HG02798 (cell line): Measurements from ENCODE around the gene S100B.

Experiments used
- ATAC-seq: cut with Tn5 transposase; IDR thresholded peaks from one replicate; pipeline ENCODE4 v1.9.1; 2021; ENCODE audit warnings: mild to moderate bottlenecking; ENCODE audit not compliant: unreplicated experiment, poor library complexity

S100B gene

GRCh38 chr21:46562964-46563607 lies 41.8 kb downstream of the S100B start:
- no peak for ATAC-seq

- no peak for ATAC-seq
Observed at GRCh38 chr21:46562472-46562871, 42.4 kb downstream of the S100B start.

DNA sequence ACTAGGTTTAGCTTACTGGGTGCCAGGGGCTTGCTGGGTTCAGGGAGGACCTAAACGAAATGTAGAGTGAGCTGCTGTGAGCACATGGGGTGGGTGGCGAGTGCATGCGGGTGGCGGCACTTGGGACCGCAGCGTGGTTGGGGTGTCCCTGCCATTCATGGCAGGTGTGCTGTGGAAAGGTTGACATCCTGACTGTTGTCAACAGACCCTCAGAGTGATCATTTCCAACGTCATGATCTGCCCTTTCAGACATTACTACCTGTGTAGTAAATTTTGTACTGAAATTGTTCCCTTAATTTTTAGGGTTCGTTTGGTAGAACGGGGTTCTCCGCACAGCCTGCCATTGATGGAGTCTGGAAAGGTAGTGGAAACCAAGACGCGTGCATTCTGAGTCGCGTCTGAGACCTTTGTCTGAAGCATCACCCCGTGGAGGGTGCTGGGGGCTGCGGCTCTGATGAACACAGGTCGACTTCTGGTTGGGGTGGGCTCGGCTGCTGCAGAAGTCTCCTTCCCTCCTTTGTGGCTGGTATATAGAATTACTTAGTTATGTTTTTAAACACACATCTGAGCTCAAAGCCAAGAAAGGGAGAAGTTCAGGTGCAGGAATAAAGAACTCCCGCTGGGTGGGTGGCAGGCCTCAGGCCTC lies 43.3 kb downstream of the S100B start:
- ATAC-seq = no peak

DNA sequence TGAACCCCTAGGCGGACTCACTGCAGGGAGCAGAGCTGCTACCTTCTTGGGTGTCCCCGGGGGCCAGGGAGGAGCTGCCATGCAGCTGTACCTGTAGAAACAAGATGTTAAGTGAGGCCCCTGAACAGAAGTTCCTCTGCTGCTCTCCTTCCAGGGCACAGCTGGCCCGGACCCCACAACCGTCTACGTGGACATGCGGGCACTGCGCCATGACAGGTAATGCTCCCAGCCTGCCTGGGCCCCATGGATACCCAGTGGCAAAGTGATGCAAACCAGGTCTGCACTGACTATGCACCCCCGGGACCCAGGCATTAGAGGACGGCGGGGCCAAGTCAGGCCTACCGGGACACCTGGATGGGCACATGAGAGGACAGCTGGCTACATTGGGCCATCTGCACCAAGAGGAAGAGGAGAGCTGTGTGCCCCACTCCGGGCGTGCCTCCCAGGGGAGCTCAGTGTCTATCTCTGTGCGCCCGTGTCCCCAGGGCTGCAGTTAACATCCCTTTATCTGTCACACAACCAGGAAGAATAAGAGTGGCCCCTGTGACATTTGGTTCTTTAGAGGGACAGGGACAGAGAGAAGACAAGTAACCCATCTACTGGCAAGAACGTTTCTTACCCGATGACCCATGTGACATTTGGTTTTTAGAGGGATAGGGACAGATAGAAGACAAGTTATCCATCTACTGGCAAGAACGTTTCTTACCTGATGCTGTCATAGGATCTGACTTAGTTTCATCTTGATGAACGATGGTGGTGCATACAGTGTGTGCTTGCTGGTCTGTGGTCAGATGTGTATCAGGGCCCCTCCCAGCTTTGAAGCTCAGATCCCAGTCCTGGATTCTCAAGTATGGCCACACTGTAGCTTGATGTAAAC lies 44.1 kb downstream of the S100B start:
- no peak for ATAC-seq

- no peak for ATAC-seq
Observed at GRCh38 chr21:46559291-46559983, 45.4 kb downstream of the S100B start.

GRCh38 chr21:46557919-46558392 lies 46.9 kb downstream of the S100B start:
- ATAC-seq = no peak

GRCh38 chr21:46557469-46557868 lies 47.4 kb downstream of the S100B start:
- no peak for ATAC-seq

GRCh38 chr21:46556802-46557201 lies 48.1 kb downstream of the S100B start:
- no peak for ATAC-seq

DNA sequence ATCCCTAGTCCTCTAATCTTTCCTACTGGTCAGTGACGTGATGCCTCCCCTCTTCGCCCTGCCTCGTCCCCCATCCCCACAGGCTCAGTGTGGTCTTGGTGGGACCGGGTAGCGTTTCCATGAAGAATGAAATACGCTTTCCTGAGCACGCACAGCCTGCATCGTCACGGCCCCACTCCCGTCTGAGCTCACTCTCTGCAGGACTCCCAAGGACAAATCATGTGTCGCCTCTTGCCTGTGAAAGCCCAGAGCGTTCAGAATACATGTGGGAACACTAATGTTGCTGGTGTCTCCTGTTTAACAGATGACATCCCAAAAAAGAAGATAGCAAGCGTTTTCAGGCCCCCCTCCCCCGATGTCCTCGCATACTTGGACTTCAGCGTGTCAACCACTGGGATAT lies 49.2 kb downstream of the S100B start:
- ATAC-seq = no peak

DNA sequence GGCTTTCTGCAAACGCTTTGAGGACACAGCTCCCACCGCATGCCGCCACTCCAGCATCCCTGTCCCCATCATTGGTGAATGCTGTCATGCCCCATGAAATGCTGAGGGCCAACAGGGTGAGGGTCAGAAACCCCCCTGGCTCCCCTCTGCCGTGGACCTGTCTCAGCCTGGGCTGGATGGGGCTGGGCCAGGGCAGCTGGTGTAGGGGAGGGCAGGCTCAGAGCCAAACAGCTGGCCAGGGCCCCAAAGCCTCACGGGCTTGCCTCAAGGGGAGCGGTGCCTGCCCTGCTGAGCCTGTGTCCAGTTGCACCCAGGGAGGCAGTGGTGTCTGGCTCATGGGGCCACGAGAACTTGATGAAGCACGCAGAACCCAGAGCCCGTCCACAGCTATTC lies 49.7 kb downstream of the S100B start:
- no peak for ATAC-seq

DNA sequence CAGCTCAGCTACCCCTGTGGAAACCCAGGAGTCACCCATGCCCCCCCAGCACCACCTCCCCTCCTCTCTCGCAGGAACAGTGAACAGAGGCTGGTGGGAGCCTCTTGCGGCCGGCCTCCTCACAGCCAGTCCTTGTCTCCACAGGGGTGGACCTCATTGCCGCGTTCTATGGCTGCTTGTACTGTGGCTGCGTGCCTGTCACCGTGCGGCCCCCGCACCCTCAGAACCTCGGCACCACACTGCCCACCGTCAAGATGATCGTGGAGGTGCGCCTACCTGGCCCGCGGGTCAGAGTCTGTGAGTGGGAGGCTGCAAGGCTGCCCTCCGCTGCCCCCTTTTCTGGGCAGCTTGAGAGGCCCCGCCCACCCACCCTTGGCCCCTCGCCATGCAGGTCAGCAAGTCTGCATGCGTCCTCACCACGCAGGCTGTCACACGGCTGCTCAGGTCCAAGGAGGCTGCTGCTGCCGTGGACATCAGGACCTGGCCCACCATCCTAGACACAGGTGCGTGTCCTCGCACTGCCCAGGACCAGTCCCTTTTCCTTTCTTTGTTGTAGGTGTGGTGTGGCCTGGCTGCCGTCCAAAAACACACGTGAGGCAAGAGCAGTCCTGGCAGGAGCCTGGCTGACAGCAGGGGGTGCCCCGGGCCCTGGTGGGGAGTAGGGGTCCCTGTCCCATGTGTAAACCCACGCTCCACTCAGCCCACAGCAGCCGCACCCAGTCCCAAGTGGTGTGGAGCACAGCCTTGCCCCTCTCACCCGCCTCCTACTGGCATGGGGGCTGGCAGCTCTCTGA lies 50.3 kb downstream of the S100B start:
- ATAC-seq = no peak

GRCh38 chr21:46553993-46554392 lies 50.9 kb downstream of the S100B start:
- no peak for ATAC-seq

GRCh38 chr21:46552865-46553379 lies 52.0 kb downstream of the S100B start:
- ATAC-seq = no peak

DNA sequence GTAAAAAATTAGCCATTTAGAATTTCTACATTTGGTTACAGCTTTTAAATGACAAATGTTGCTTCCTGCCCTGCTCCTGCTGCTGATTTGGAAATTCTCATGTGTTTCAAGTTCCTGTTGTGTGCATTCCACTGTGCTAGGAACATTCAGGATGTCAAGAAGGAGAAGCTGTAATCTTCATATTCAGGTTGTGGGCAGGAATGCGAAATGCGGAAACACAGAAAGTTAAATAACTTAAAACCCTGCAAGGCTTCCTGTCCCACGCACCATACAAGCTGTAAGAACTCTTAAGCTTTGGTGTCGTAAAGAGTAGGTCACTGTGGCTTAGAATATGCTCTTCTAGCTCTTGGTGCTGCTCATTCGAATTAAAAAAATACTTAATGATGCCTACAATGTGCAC lies 52.6 kb downstream of the S100B start:
- ATAC-seq = no peak

GRCh38 chr21:46551636-46552241 lies 53.1 kb downstream of the S100B start:
- ATAC-seq = no peak

GRCh38 chr21:46550116-46550941 lies 54.6 kb downstream of the S100B start:
- no peak for ATAC-seq

DNA sequence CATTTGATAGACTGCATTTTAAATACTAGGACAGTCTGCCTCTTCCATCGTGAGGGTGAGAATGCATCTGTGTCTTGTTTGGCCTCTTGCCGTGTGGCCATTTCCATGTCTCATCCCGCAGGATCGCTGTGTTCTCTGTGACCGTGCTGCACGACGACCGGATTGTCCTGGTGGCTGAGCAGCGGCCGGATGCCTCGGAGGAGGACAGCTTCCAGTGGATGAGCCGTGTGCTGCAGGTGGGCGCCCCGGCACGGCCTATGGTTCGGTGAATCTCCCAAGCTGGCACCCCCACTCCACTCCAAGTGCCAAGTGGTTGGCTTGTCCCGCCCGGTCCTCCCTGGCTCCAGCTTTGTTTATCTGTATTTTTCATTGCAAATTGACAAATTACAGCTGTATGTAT lies 55.2 kb downstream of the S100B start:
- ATAC-seq = no peak
